Measurements from ENCODE around the gene RHCG.

The RHCG gene

DNA sequence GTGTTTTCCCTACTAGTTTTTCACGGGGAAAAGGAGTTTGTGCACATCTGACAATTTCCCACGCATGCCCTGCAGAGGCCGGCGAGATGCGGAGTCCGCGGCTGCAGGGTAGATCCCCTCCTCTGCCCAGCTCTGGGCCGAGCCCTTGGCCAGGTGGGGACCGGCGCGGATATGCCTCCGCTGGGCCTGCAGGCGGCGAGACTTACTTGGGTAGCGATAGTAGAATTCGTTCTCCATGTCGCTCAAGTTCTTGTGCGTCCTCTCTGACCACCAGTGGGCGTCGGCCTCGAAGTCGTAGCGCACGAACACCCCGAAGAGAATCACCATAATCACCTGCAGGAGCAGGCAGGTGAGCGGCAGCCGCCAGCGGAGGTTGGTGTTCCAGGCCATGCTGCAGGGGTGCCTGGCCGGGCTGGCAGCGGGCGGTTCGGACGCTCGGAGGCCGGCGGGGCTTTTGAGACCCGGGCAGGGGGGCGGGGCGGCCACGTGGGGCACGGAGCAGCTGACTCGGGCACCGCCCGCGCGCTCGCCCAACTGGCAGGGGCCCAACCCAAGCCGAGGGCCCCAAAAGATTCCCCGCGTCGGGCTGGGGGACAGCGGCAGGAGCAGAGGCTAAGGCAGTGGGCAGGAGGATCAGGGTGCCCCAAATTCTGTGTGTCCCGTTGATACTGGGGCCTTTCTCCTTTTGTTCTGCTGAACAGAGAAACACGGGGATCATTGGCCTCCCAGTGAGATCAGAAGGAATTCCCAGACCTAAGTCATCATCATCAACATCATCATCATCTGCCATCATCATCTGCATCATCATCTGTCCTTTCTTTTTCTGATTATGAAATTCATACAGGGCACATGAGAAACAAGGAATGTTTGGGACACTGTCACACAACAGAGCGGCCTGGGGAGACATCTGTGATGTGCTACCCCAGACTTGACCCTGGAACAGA lies at the start of gene RHCG:
Gene RHCG (minus strand): TSS at position 429 of the 944 bp plus-strand sequence. CDS start 39 bp downstream, at position 390.
- DNase-seq = peak; percentile 17

DNA sequence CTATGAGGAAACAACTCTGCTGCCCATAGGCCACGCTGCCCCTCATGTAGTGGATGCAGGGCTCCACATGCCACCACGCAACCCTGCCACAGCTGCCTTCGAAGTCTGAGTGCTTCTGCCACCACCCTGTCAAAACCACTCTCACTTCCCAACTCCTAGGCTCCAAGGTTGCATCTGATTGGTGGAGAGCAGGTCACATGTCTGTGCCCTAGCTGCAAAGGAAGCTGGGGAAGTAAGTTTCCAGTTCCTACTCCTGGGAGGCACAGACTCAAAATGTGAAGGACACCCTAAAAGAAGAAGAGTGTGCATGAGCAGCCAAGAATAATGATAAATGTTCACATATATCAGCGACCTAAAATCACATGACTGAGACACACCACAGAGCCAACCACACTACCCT lies 47.0 kb upstream of the RHCG start:
- no peak for DNase-seq

DNA sequence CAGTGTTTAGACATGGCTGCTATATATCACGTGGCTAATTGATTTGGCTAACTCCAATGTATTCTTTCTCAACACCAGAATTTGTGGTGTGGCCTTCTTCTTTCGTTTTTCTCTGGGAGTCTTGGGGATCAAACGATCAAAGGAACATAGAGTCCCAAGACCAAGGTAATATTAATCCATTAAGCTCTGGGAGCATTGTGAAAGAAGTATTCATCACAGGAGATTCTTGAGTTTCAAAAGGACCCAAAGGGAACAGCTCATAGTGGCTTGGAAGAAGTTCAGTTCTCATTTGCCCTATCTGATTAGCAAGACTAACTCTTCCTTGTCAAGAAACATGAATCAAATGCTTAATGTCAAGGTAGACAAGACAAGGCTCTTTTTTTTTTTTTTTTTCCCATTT lies 46.0 kb upstream of the RHCG start:
- DNase-seq = no peak

DNA sequence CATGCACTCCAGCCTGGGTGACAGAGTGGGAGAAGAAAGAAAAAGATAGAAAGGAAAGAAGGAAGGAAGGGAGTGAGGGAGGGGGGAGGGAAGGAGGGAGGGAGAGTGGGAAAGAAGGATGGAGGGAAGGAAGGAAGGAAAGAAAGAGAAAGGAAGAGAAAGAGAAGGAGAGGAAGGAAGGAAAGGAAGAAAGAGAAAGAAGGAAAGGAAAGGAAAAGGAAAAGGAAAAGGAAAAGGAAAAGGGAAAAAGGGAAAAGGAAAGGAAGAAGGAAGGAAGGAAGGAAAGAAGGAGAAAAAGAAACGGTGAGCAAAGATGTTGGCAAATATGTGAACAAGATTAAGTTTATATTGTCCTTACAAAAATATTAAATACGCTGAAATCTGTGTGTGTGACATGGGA lies 42.6 kb upstream of the RHCG start:
- DNase-seq = no peak

DNA sequence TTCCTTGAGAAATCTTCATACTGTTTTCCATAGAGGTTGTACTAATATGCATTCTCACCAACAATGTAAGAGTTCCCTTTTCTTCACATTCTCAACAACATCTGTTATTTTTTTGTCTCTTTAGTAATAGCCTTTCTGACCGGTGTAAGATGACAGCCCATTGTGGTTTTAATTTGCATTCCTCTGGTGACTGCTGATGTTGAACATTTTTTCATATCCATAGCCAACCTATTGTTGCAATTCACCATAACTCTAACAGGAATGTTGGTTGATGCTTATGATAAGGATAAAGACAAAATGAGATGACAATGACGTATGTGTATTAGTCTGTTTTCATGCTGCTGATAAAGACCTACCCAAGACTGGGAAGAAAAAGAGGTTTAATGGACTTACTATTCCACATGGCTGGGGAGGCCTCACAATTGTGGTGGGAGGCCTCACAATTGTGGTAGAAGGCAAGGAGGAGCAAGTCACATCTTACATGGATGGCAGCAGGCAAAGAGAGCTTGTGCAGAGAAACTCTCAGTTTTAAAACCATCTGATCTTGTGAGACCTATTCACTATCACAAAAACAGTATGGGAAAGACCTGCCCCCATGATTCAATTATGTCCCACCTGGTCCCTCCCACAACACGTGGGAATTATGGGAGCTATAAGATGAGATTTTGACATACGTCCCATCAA lies 37.6 kb upstream of the RHCG start:
- no peak for DNase-seq

DNA sequence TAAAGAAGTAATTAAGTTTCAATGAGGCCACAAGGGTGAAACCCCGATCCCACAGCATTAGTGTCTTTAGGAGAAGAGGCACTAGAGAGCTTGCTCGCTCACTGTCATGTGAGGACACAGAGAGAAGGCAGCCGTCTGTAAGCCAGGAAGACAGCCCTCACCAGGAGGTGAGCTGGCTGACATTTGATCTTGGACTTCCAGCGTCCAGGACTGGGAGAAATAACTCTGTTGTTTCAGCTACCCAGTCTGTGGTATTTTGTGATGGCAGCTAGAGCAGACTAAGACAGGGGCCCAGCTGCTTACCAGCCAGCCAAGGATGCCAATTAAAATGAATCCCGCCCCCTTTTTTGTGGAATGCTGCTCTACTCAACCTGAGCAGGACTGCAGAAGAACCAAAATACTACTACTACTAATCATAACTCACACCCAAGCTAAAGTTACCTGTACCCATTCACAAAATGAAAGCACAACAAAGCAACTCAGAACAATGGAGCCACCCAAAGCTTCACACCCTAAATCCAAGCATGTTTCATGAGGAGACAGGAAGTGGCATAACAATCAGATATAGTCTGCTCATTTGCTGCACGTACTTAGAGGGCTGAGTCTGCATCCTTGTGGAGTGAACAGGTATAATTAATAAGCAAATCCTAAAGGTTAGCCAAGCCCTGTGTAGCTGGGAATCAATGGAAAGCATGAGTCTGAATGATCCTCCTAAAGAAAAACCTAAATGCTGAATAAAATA lies 35.6 kb upstream of the RHCG start:
- DNase-seq = peak; percentile 0

DNA sequence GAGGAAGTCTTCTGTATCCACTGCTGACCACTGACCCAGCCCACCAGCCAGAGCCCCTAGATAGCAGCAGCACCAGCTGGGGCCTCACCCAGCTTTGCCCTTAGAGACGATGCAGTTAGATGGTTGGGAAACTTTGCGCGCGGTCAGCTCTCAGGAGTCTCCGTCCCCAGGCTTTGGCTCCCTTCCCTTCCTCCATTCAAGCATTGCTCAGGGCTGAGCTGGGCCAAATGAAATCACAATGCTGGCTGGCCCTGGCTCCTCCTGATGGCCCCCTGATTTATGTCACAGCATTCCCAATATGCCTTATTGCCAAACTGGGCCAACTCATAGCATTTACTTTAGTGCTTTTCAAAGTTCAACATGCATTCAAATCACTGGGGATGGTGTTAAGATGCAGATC lies 34.6 kb upstream of the RHCG start:
- DNase-seq = no peak

DNA sequence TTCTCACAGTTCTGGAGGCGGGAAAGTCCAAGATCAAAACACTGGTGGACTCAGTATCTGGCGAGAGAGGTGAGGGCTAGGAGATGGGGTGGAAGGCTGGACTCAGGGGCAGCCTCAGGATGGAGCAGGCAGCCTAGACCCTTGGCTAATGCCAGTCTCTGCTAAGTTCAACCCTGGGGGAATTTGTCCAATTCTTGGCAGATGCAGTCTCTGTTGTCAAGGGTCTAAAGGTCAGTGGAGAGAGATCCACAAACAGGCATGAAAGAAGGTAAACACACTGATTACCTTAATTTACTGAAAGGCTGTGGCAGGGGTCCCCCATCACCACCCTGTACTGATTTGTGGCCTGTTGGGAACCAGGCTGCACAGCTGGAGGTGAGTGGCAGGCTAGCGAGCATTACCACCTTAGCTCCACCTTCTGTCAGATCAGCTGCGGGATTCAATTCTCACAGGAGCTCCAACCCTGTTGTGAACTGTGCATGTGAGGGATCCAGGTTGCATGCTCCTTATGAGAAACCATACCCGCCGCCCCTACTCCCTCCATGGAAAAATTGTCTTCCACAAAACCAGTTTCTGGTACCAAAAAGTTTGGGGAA lies 32.5 kb upstream of the RHCG start:
- no peak for DNase-seq

DNA sequence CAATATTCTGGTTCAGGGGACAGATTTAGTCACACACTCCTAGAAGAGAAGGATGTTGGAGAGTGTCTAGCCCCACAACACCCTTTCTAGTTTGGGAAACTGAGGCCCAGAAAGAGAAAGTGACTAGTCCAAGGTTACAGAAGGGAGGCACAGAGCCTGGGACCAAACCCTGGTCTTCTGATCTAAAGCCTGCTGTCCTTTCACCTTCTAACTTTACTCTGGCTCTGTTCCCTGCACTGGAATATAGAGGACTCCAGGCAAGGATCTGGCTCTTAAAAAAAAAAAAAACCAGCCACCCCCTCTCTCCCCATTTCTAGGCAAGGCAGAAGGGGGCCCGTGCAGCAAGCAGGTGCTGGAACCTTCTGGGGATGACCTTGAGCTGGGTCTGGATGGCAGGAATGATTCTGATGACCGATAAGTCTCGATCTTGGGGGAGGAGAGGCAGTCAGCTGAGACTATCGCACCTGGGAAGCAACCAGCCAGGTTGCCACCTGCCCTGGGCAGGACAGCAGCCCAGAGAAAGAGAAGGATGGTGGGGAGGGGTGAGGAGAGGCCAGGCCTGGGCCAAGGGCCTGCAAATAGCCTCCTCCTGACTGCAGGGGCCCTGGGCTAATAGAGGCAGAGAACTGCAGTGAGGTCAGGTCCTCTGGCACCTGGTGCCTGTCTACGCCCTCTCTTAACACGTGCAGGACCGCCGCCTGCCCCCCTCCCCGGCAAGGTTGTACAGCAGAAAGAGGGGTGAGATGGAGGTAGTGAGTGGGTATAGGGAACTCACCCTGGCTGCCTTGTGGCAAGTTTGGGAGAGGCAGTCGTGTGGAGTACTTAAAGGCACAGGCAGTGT lies 30.4 kb upstream of the RHCG start:
- DNase-seq = no peak

DNA sequence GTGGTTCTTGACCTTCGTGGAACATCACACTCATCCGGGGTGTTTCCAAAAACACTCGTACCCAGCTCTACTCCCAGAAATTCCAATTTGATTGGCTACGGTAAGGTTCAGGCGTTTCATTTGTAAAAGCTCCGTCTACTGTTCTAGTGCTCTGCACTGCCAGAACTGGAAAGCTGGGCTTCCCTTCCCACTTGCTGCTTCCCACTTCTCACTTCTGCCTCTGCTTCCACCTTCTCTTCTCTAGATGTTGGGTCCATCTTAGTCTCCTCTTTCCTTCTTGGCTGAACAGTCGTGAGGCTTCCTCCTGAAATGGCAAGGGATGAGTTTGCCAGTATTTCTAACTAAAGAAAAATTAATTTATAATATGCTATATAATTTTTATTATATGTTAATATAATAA lies 29.8 kb upstream of the RHCG start:
- no peak for DNase-seq

DNA sequence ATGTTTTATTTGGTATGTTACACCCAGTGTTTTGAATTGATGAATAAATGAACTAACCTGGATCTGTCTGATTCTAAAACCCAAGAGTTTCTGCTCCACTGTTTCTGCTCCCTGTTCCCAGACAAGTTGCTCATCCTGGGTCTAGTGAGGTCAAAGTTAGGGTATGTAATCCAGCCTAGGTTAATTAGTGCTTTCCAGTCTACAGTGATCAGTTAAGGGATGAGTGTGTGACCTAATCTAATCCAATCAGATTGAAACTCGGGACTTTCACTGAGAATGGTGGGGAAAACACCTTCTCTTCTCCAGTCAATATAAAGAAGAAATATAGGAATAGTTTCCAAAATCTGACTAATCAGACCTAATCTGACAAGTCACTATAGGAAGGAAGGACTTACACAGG lies 27.8 kb upstream of the RHCG start:
- DNase-seq = no peak

DNA sequence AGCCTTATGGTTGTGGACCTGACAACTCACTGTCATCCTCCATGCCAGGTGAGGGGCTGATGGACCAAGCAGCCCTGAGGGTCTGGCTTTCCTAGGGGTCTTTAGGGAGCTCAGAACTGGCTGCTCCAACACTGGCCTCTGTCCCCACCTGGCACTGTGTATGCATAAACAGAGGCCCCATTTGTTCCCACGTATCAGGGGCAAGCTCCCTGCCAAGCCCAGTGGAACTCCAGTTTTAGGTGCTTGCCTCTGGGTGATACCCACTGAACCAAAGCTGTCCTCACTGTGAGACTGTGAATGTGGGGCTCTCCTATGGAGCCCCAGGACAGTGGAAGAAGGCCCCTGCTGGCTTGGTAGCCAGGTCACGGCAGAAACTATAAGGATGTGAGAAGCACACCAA lies 26.7 kb upstream of the RHCG start:
- DNase-seq = no peak

DNA sequence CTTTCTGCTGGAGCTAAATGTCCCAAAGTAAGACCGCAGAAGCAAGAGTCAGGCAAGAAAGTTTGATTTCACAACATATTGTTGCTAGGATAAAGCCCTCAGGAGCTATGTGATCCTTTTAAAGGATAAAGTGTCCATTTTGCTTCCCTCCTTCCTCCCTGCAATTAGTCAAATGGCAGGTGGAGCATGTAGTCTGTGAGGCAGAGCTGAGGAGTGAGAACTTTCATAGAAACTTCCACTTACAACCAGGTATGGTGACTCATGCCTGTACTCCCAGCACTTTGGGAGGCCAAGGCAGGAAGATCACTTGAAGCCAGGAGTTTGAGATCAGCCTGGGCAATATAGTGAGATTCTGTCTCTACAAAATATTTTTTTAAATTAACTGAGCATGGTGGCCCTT lies 25.2 kb upstream of the RHCG start:
- DNase-seq = no peak

DNA sequence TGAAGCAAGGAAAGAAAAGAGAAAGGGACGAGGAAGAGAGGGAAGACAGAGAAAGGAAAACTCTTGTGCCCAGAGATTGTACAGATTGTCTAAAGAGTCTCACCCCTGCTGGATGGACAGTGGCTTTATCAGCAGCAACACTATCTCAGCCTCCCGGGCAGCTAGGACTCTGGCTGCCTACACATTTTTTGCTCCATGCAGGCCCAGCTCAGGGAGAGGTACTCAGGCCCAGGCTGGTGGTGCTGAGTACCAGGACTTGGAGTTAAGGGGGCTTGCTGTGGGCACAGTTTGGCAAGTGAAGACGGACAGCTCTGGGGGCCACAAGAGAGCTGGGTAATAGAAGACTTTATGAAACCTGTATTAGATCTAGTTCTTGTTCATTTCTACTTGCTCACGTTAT lies 19.1 kb upstream of the RHCG start:
- DNase-seq = no peak

DNA sequence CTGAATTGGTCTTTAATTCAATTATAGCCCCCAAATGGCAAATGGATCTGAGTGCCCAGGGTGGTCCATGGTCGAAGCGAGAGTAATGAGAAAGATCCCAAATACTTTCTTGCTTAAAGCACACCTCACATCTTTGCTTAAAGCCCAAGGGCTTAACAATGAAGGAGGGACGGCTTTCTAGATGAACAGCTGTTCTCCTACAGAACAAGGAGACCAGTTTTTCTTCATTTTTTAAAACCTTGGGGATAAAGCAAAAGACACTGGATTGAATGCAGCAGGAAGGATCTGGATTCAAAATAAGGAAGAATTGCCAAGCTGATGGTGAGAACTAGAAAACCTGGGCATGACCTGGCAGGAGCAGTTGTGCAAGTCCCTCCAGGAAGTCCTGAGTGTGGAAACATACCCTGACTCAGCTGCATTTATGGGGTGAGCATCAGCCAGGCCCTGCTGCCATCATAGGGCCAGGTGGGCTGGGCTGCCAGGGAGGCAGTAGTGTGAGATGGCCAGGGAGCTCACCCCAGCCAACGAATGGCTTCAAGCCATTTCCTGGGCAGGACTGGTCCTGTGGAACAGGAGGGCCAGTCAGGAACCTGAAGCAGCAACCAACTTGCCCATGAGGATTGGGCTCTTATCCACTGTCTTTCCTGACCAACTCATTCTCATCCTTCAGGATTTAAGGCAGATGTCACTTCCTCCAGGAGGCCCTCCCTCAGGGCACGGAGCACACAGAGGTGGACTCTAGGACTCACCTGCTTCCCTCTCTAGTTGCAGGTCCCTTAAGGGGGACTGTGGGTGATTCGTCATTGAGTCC lies 18.4 kb upstream of the RHCG start:
- DNase-seq = no peak

DNA sequence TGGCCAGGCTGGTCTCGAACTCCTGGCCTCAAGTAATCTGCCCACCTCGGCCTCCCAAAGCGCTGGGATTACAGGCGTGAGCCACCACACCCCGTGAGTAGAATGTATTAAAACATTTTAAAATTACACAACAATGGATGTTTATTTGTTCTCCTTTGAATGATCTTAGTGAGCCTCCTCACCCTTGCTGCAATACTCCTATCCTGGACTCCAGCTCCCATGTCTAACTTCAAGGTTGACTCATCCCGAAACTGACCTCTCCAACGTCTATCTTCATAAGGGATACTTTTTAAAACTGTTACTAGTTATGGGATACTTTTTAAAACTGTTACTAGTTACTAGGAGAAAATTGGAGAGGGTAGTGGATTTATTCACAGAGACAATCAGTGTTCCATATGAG lies 17.8 kb upstream of the RHCG start:
- DNase-seq = no peak

DNA sequence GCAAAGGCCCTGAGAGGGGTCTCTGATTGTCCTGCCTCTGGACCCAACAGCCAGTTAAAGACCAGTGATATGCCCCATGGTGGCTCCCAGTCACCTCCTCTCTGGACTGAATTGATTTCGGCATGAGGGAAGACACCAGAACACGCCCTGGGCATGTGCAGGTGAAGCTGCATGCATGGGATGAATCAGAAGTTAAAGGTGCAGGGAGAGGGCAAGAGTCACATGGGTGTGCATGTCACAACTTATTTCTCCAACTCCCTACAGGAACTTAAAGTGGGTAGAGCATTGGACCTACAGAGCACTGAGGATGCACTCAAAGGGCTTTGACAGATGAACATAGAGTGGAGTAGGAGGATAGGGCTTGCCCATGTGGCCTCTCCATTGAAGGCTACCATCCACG lies 16.9 kb upstream of the RHCG start:
- no peak for DNase-seq

DNA sequence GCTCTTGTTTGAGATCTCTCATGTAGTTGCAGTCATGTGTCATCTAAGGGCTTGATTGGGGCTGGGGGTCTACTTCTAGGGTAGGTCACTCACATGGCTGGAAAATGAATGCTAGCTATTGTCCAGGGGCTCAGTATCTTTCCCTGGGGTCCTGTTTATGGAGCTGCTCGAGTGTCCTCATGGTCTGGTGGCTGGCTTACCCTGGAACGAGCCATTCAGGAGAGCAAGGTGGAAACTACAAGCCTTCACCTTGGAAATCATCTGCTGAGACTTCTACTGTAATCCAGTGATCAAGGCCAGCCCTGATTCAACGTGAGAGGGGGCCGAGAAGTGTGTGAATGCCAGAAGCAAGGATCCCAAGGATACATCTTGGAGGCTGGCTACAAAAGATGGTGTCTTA lies 16.2 kb upstream of the RHCG start:
- no peak for DNase-seq

DNA sequence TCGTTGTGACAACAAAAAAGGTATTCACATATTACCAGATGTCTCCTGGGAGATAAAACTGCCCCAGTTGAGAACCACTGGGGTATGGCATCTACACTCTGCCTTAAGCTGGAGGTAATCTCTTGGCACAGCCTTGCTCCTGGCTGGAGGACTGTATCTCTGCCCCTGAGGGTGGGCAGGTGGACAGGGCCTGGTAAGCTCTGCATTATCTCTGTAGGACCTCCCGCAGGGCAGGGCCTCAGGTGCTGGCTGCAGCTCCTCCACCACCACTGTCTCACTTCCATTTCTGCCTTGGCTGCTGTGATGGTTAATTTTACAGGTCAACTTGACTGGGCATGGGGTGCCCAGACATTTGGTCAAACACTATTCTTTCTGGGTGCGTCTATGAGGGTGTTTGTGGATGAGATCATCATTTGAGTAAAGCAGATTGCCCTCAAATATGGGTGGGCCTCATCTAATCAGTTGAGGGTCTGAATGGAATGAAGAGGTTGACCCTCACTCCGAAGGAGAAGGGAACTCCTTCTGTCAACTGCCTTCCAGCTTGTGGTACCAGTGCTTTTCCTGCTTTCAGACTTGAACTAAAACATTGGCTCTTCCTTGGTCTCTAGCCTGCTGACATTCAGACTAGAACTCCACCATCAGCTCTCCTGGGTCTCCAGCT lies 9.8 kb upstream of the RHCG start:
- DNase-seq = no peak

DNA sequence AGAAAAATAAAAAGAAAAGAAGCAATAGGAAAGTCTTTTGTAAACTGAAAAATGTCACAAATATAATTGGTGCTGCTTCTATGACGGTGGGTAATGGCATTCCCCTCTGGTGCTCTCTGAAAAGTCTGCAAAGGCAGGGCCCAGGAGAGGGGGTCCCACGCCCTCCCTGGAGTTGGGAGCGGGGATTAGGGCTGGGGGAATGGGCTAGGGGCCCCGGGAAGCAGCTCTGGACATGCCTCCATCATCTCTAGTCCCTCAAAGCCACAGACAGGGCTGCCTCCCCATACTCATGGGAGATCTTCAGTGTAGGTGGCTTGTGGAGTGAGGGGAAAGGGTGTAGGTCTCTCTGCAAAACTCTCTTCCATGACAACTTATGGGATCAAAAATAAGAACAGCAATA lies 7.8 kb upstream of the RHCG start:
- no peak for DNase-seq
